Omental fat pad (tissue), 4 donors: ENCODE measurements around the gene HERPUD2. TPM values are rescaled to one million over a fixed set of nuclear protein-coding genes. Genes with fewer than 3 reads are reported as not detected.
"Not testable (repeated sequence)": the region's sequence is repeated elsewhere in the genome, so short reads cannot be mapped to it uniquely, and the experiment has no call there.

Experiments used
- ATAC-seq: fragments of 150-250 bp; one replicate; pipeline ENCODE4 v1.9.1; 2016; ENCODE audit warnings: mild to moderate bottlenecking, moderate library complexity; ENCODE audit not compliant: low FRiP score
- DNase-seq: peaks from one replicate; pipeline ENCODE4 v3.0.0-alpha.2; 2019; ENCODE audit warnings: low spot score
- CTCF ChIP-seq, 3 donors: fragments of 450-650 bp; IDR thresholded peaks; one replicate each; pipeline ENCODE4 v1.5.1; 2016 to 2017; ENCODE audit warnings: antibody characterized with exemption in 3 of 3, mild to moderate bottlenecking in 3 of 3, moderate library complexity in 2 of 3
- total RNA-seq, 4 donors: library from RNA; depleted of rRNA; stranded (reverse); fragments of >200 nt; gene quantifications; one replicate each; pipeline ENCODE4 v1.1.0, GENCODE V29; 2016

Gene HERPUD2
- total RNA-seq, 4 donors from 2014 or later: 27.0 to 42.6 (median 35.8) TPM

GRCh38 chr7:35685781-35686180 is 9.2 kb downstream of the HERPUD2 start:
- no peak for TF ChIP-seq CTCF (IDR thresholded peaks at IDR 0.05)
- DNase-seq: no peak

GRCh38 chr7:35681231-35682029 is 13.5 kb downstream of the HERPUD2 start:
- TF ChIP-seq CTCF (IDR thresholded peaks at IDR 0.05): no peak
- DNase-seq (no peak), ATAC-seq (no peak)

More at GRCh38 chr7:35685781-35686180, 9.2 kb downstream of the HERPUD2 start:
- ATAC-seq: no peak

- TF ChIP-seq CTCF (IDR thresholded peaks at IDR 0.05): no peak
These were observed 14.4 kb downstream of the HERPUD2 start for GRCh38 chr7:35680403-35681013.

GRCh38 chr7:35677582-35678356 is 17.2 kb downstream of the HERPUD2 start:
- DNase-seq (no peak), ATAC-seq (no peak)
- TF ChIP-seq CTCF (IDR thresholded peaks at IDR 0.05): no peak

More at GRCh38 chr7:35680403-35681013, 14.4 kb downstream of the HERPUD2 start:
- ATAC-seq (no peak), DNase-seq (no peak)

- no peak for TF ChIP-seq CTCF (IDR thresholded peaks at IDR 0.05)
- no peak for ATAC-seq
These were observed 18.7 kb downstream of the HERPUD2 start for GRCh38 chr7:35676211-35676610.

GRCh38 chr7:35670856-35671569 is 23.9 kb downstream of the HERPUD2 start:
- TF ChIP-seq CTCF (IDR thresholded peaks at IDR 0.05): no peak
- no peak for ATAC-seq
- no peak for DNase-seq

More at GRCh38 chr7:35676211-35676610, 18.7 kb downstream of the HERPUD2 start:
- DNase-seq: no peak

- ATAC-seq, DNase-seq: not testable (repeated sequence)
These were observed 34.5 kb downstream of the HERPUD2 start for GRCh38 chr7:35660411-35660810.
